CD4-positive, alpha-beta T cell treated with Interleukin-6 at 100 ng/mL for 8 hours (primary cell): ENCODE measurements around the gene TMEM248.
"Not testable (repeated sequence)": the region's sequence is repeated elsewhere in the genome, so short reads cannot be mapped to it uniquely, and the experiment has no call there.

Experiments
- DNase-seq: peaks from one replicate; pipeline ENCODE4 v3.0.0-alpha.2; 2020; ENCODE audit warnings: mixed read lengths, low spot score

TMEM248 gene

GRCh38 chr7:66950763-66951162 is 29.7 kb downstream of the TMEM248 start:
- no peak for DNase-seq

- no peak for DNase-seq
Observed at GRCh38 chr7:66952343-66953043, 31.5 kb downstream of the TMEM248 start.

- DNase-seq, result no peak
Observed at GRCh38 chr7:66953044-66953427, 32.0 kb downstream of the TMEM248 start.

- DNase-seq, result no peak
Observed at GRCh38 chr7:66957595-66958290, 36.7 kb downstream of the TMEM248 start.

GRCh38 chr7:66958538-66959350 is 37.7 kb downstream of the TMEM248 start:
- DNase-seq, result no peak

GRCh38 chr7:66960192-66960591 is 39.2 kb downstream of the TMEM248 start:
- no peak for DNase-seq

- no peak for DNase-seq
Observed at GRCh38 chr7:66961096-66961495, 40.1 kb downstream of the TMEM248 start.

GRCh38 chr7:66964411-66964810 is 43.4 kb downstream of the TMEM248 start:
- no peak for DNase-seq

- no peak for DNase-seq
Observed at GRCh38 chr7:66967029-66967428, 46.0 kb downstream of the TMEM248 start.

- DNase-seq, result not testable (repeated sequence)
Observed at GRCh38 chr7:66969001-66969400, 48.0 kb downstream of the TMEM248 start.

GRCh38 chr7:66970310-66970709 is 49.3 kb downstream of the TMEM248 start:
- no peak for DNase-seq

GRCh38 chr7:66974986-66975590 is 54.1 kb downstream of the TMEM248 start:
- no peak for DNase-seq

- not testable (repeated sequence) for DNase-seq
Observed at GRCh38 chr7:66978312-66978711, 57.3 kb downstream of the TMEM248 start.

GRCh38 chr7:66979013-66979412 is 58.0 kb downstream of the TMEM248 start:
- not testable (repeated sequence) for DNase-seq

GRCh38 chr7:66980336-66980735 is 59.3 kb downstream of the TMEM248 start:
- not testable (repeated sequence) for DNase-seq

- DNase-seq, result not testable (repeated sequence)
Observed at GRCh38 chr7:66989552-66989951, 68.5 kb downstream of the TMEM248 start.

- not testable (repeated sequence) for DNase-seq
Observed at GRCh38 chr7:66994051-66994450, 73.0 kb downstream of the TMEM248 start.

GRCh38 chr7:66994691-66995049 is 73.6 kb downstream of the TMEM248 start:
- peak; percentile 55 for DNase-seq

- peak; percentile 96 for DNase-seq
Observed at GRCh38 chr7:66995050-66995776, 74.2 kb downstream of the TMEM248 start, which contains the start of gene SBDS. Gene SBDS, minus strand, starts transcription at chr7:66995586. Its CDS starts 169 bp downstream, at chr7:66995417.

GRCh38 chr7:66996444-66997191 is 75.6 kb downstream of the TMEM248 start, which contains the start of gene TYW1:
Gene TYW1, plus strand, starts transcription at chr7:66996833. Its CDS starts 146 bp downstream, at chr7:66996979.
- DNase-seq, result peak; percentile 98
